HepG2 (cell line): ENCODE data around the gene NOXO1. TPM values are rescaled to one million over a fixed set of nuclear protein-coding genes. Genes with fewer than 3 reads are reported as not detected.
A peak's percentile ranks its signal among the peaks of the same experiment; 100 is the strongest.

Source experiments
- CHD2 ChIP-seq: IDR thresholded peaks from 2 replicates; pipeline ENCODE4 v1.6.1; 2011; ENCODE audit warnings: low read depth, low read length, improper control_type of control experiment
- ELF4 ChIP-seq: sonication (generic); formaldehyde crosslinking; IDR thresholded peaks from 2 replicates; pipeline ENCODE4 v1.5.0; 2020; ENCODE audit warnings: missing genetic modification reagents, mild to moderate bottlenecking, moderate library complexity, borderline replicate concordance
- ELK4 ChIP-seq: sonication (generic); formaldehyde crosslinking; IDR thresholded peaks from 2 replicates; pipeline ENCODE4 v1.9.0; 2021; ENCODE audit warnings: missing genetic modification reagents, borderline replicate concordance
- EZH2 ChIP-seq: conservative IDR thresholded peaks from 2 replicates; pipeline ENCODE4 v1.6.1; 2012; ENCODE audit warnings: mild to moderate bottlenecking, low read depth, low read length, moderate library complexity
- FOXO1 ChIP-seq: sonication (generic); formaldehyde crosslinking; IDR thresholded peaks from 2 replicates; pipeline ENCODE4 v1.4.0; 2020; ENCODE audit warnings: missing genetic modification reagents
- HMG20B ChIP-seq: conservative IDR thresholded peaks from 2 replicates; pipeline ENCODE4 v1.6.1; 2016; ENCODE audit warnings: missing genetic modification reagents, missing compliant biosample characterization
- HMGA1 ChIP-seq: sonication (generic); formaldehyde crosslinking; conservative IDR thresholded peaks from 2 replicates; pipeline ENCODE4 v1.4.0; 2020; ENCODE audit warnings: missing genetic modification reagents
- KDM1A ChIP-seq: IDR thresholded peaks from 2 replicates; pipeline ENCODE4 v1.6.1; 2016; ENCODE audit warnings: missing compliant biosample characterization
- MATR3 ChIP-seq: sonication (generic); formaldehyde crosslinking; IDR thresholded peaks from 2 replicates; pipeline ENCODE4 v1.4.0; 2020; ENCODE audit warnings: missing genetic modification reagents
- MXD4 ChIP-seq: IDR thresholded peaks from 2 replicates; pipeline ENCODE4 v1.6.1; 2016; ENCODE audit warnings: mild to moderate bottlenecking, missing biosample characterization, missing genetic modification reagents
- NAIF1 ChIP-seq: sonication (generic); formaldehyde crosslinking; IDR thresholded peaks from 2 replicates; pipeline ENCODE4 v1.5.0; 2020; ENCODE audit warnings: mild to moderate bottlenecking, missing genetic modification reagents, borderline replicate concordance
- SATB2 ChIP-seq: sonication (generic); formaldehyde crosslinking; IDR thresholded peaks from 2 replicates; pipeline ENCODE4 v1.5.0; 2020; ENCODE audit warnings: missing genetic modification reagents
- TCF12 ChIP-seq, 2 experiments: fragments of 450-650 bp in 1 of 2; sonication (generic) in 1 of 2; formaldehyde crosslinking in 1 of 2; IDR thresholded peaks; 2 replicates each; pipeline versions ENCODE4 v1.6.1 to v1.8.0; 2017 to 2022; ENCODE audit warnings: antibody characterized with exemption in 1 of 2, mild to moderate bottlenecking in 1 of 2, missing genetic modification reagents in 1 of 2, moderate library complexity in 1 of 2
- U2AF1 ChIP-seq: fragments of 200-400 bp; formaldehyde crosslinking; optimal IDR thresholded peaks from 2 replicates; pipeline ENCODE3; 2017; ENCODE audit warnings: mild to moderate bottlenecking, low read depth, low read length
- ZC3H13 ChIP-seq: sonication (generic); formaldehyde crosslinking; IDR thresholded peaks from 2 replicates; pipeline ENCODE4 v1.8.1; 2023; ENCODE audit warnings: mild to moderate bottlenecking, missing genetic modification reagents, moderate library complexity
- ZFP36L1 ChIP-seq: sonication (generic); formaldehyde crosslinking; IDR thresholded peaks from 2 replicates; pipeline ENCODE4 v1.8.0; 2022; ENCODE audit warnings: mild to moderate bottlenecking, missing genetic modification reagents, moderate library complexity
- ZFY ChIP-seq: sonication (generic); formaldehyde crosslinking; IDR thresholded peaks from 2 replicates; pipeline ENCODE4 v1.4.0; 2020; ENCODE audit warnings: missing genetic modification reagents
- ZNF205 ChIP-seq: IDR thresholded peaks from 2 replicates; pipeline ENCODE4 v1.6.1; 2018; ENCODE audit warnings: missing biosample characterization, missing genetic modification reagents
- ZNF207 ChIP-seq: fragments of 450-650 bp; IDR thresholded peaks from 2 replicates; pipeline ENCODE4 v1.6.1; 2016; ENCODE audit warnings: antibody characterized with exemption, borderline replicate concordance
- ZNF224 ChIP-seq: sonication (generic); formaldehyde crosslinking; IDR thresholded peaks from 2 replicates; pipeline ENCODE4 v1.5.0; 2020; ENCODE audit warnings: mild to moderate bottlenecking, missing genetic modification reagents
- ZNF382 ChIP-seq: sonication (generic); formaldehyde crosslinking; IDR thresholded peaks from 2 replicates; pipeline ENCODE4 v1.5.0; 2020; ENCODE audit warnings: missing genetic modification reagents, mild to moderate bottlenecking, borderline replicate concordance
- ZNF546 ChIP-seq: sonication (generic); formaldehyde crosslinking; conservative IDR thresholded peaks from 2 replicates; pipeline ENCODE4 v1.8.1; 2023; ENCODE audit warnings: mild to moderate bottlenecking, missing genetic modification reagents
- ZNF709 ChIP-seq: sonication (generic); formaldehyde crosslinking; IDR thresholded peaks from 2 replicates; pipeline ENCODE4 v1.5.0; 2020; ENCODE audit warnings: mild to moderate bottlenecking, missing genetic modification reagents
- polyA plus RNA-seq, 8 experiments: library from polyadenylated mRNA; depleted of rRNA in 3 of 8; stranded (reverse) in 7 of 8; unstranded in 1 of 8; fragments of >200 nt; fragmentation: Illumina TruSeq in 4 of 8; extraction: Trizol in 4 of 8; gene quantifications; 2 replicates each; pipeline versions ENCODE4 v1.2.1 to v1.2.3, GENCODE V29; 2011 to 2016; ENCODE audit warnings: low read depth in 4 of 8, missing spikeins in 1 of 8, mixed read lengths in 1 of 8; ENCODE audit not compliant: insufficient read depth in 1 of 8
- total RNA-seq, 5 experiments: library from RNA; depleted of rRNA; stranded (reverse); fragments of >200 nt; fragmentation: Illumina TruSeq; extraction: Trizol; gene quantifications; 2 replicates each; pipeline ENCODE4 v1.2.3, GENCODE V29; 2016; ENCODE audit warnings: low read depth in 1 of 5
- TF ChIP-seq, protein P1 (sequence below): sonication (generic); formaldehyde crosslinking; IDR thresholded peaks from 2 replicates; pipeline ENCODE4 v1.4.0; 2020; ENCODE audit warnings: mild to moderate bottlenecking, missing genetic modification reagents
- TF ChIP-seq, protein P2 (sequence below): sonication (generic); formaldehyde crosslinking; IDR thresholded peaks from 2 replicates; pipeline ENCODE4 v1.5.0; 2020; ENCODE audit warnings: mild to moderate bottlenecking, low read depth, missing genetic modification reagents, borderline replicate concordance
- TF ChIP-seq, protein P3 (sequence below): sonication (generic); formaldehyde crosslinking; conservative IDR thresholded peaks from 2 replicates; pipeline ENCODE4 v1.8.0; 2022; ENCODE audit warnings: mild to moderate bottlenecking, moderate library complexity, missing genetic modification reagents

The NOXO1 gene
- total and polyA plus RNA-seq, 2 of the 13 experiments (the other 11 are each of a cell fraction or from before 2014, with no cell fraction given): 0.69 to 1.4 TPM

DNA sequence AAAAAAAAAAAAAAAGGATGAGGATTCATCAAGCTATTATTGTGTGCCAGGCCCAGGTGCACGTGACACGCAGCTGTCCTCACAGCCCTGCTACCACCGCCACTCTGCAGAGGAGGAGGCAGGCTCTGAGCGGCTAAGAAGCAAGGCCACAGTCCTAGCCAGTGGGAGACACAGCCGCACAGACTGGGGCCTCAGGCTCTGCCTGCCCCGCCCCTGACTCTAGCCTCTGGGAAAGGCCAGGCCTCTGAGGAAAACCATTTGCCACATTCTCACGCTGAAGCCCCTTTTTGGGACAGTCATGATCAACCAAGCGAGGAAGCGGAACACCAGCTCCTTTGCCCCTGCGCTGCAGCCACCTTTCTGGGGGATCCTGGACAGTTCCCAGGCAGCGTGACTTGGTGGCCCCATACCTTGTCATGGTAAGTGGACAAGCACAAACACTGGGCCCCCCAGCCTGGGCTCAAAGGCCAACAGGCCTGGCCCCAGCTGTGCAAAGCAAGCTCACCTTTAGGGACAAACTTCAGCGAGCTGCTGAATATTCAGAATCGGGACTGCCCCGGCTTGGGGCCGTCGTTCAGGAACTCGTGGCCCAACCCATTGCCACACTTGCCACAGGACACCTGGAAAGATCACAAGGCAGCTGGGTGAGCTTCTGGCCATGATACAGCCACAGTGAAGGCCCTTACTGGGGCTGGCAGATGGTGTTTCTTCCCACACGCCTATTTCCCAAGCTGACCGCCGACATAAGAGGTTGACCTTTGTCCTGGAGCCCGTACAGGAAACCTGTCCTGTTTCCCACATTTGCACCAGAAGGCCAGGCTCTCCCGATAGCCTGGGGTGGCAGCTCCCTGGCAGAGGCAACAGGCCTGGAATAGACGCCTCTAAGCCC is 40.8 kb downstream of the NOXO1 start (continued):
- TF ChIP-seq ELK4 (CRISPR knock-in tag) (no peak), ZFP36L1 (no peak), ZC3H13 (CRISPR knock-in tag) (no peak; the same call in none of the 2 replicates), CHD2 (no peak), ZFY (CRISPR knock-in tag) (peak; percentile 78), ZNF709 (CRISPR knock-in tag) (peak; percentile 33; the same call in 1 of the 2 replicates), FOXO1 (CRISPR knock-in tag) (peak; percentile 65), ZNF207 (no peak), ZNF224 (CRISPR knock-in tag) (no peak), SATB2 (CRISPR knock-in tag) (0 out of 2 replicates have a peak, but pooled peaks have one; percentile 53), EZH2 (no peak), ZNF546 (0 out of 2 replicates have a peak, but pooled peaks have one; percentile 37), ELF4 (no peak), NAIF1 (CRISPR knock-in tag) (no peak), ZNF205 (no peak), MXD4 (CRISPR knock-in tag) (peak; percentile 70; the same call in 1 of the 2 replicates), KDM1A (CRISPR knock-in tag) (no peak), MATR3 (CRISPR knock-in tag) (no peak), ZNF382 (no peak), U2AF1 (peak; percentile 95), HMG20B (peak; percentile 7; the same call in 1 of the 2 replicates), TCF12 (IDR thresholded peaks at IDR 0.05) (no peak), TCF12 (CRISPR knock-in tag; IDR thresholded peaks at IDR 0.05) (peak; percentile 86; the same call in 1 of the 2 replicates), HMGA1 (CRISPR knock-in tag) (no peak)
- TF ChIP-seq, protein P1, sequence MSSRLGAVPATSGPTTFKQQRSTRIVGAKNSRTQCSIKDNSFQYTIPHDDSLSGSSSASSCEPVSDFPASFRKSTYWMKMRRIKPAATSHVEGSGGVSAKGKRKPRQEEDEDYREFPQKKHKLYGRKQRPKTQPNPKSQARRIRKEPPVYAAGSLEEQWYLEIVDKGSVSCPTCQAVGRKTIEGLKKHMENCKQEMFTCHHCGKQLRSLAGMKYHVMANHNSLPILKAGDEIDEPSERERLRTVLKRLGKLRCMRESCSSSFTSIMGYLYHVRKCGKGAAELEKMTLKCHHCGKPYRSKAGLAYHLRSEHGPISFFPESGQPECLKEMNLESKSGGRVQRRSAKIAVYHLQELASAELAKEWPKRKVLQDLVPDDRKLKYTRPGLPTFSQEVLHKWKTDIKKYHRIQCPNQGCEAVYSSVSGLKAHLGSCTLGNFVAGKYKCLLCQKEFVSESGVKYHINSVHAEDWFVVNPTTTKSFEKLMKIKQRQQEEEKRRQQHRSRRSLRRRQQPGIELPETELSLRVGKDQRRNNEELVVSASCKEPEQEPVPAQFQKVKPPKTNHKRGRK: no peak
- TF ChIP-seq, protein P2, sequence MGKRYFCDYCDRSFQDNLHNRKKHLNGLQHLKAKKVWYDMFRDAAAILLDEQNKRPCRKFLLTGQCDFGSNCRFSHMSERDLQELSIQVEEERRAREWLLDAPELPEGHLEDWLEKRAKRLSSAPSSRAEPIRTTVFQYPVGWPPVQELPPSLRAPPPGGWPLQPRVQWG (CRISPR knock-in tag): no peak
- TF ChIP-seq, protein P3, sequence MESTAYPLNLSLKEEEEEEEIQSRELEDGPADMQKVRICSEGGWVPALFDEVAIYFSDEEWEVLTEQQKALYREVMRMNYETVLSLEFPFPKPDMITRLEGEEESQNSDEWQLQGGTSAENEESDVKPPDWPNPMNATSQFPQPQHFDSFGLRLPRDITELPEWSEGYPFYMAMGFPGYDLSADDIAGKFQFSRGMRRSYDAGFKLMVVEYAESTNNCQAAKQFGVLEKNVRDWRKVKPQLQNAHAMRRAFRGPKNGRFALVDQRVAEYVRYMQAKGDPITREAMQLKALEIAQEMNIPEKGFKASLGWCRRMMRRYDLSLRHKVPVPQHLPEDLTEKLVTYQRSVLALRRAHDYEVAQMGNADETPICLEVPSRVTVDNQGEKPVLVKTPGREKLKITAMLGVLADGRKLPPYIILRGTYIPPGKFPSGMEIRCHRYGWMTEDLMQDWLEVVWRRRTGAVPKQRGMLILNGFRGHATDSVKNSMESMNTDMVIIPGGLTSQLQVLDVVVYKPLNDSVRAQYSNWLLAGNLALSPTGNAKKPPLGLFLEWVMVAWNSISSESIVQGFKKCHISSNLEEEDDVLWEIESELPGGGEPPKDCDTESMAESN (CRISPR knock-in tag): peak; percentile 72; the same call in 1 of the 2 replicates
